ENCODE results near the gene EXOC2. TPM values are rescaled to one million over a fixed set of nuclear protein-coding genes. Genes with fewer than 3 reads are reported as not detected.

EXOC2 gene
- total RNA-seq, 1 experiment from 2014 or later: 45.7 TPM

DNA sequence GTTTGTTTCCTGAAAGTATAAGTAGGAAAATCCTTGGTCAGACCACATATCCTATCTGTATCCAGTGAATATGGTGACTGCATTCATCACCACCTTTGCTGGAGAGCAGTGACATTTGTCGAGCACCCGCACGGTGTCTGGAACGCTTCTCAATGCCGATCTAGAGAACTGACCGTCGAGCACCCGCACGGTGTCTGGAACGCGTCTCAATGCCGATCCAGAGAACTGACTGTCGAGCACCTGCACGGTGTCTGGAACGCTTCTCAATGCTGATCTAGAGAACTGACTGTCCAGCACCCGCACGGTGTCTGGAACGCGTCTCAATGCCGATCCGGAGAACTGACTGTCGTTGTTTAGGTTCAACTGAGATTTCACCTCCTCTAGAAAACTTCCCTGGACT, 103.8 kb downstream of the EXOC2 start (continued):
- no peak for TF ChIP-seq ZNF263 (CRISPR knock-in tag; IDR thresholded peaks at IDR 0.05; ENCODE audit: low read depth)
- TF ChIP-seq, protein P1, sequence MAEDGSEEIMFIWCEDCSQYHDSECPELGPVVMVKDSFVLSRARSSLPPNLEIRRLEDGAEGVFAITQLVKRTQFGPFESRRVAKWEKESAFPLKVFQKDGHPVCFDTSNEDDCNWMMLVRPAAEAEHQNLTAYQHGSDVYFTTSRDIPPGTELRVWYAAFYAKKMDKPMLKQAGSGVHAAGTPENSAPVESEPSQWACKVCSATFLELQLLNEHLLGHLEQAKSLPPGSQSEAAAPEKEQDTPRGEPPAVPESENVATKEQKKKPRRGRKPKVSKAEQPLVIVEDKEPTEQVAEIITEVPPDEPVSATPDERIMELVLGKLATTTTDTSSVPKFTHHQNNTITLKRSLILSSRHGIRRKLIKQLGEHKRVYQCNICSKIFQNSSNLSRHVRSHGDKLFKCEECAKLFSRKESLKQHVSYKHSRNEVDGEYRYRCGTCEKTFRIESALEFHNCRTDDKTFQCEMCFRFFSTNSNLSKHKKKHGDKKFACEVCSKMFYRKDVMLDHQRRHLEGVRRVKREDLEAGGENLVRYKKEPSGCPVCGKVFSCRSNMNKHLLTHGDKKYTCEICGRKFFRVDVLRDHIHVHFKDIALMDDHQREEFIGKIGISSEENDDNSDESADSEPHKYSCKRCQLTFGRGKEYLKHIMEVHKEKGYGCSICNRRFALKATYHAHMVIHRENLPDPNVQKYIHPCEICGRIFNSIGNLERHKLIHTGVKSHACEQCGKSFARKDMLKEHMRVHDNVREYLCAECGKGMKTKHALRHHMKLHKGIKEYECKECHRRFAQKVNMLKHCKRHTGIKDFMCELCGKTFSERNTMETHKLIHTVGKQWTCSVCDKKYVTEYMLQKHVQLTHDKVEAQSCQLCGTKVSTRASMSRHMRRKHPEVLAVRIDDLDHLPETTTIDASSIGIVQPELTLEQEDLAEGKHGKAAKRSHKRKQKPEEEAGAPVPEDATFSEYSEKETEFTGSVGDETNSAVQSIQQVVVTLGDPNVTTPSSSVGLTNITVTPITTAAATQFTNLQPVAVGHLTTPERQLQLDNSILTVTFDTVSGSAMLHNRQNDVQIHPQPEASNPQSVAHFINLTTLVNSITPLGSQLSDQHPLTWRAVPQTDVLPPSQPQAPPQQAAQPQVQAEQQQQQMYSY (CRISPR knock-in tag; IDR thresholded peaks at IDR 0.05): no peak
- TF ChIP-seq ELF4 (CRISPR knock-in tag; IDR thresholded peaks at IDR 0.05; ENCODE audit: low read depth): no peak
- no peak for TF ChIP-seq NFATC4 (CRISPR knock-in tag; IDR thresholded peaks at IDR 0.05)
- no peak for TF ChIP-seq MXD4 (CRISPR knock-in tag; IDR thresholded peaks at IDR 0.05; ENCODE audit: borderline replicate concordance)
- no peak for TF ChIP-seq PRRX2 (CRISPR knock-in tag; IDR thresholded peaks at IDR 0.05)

DNA sequence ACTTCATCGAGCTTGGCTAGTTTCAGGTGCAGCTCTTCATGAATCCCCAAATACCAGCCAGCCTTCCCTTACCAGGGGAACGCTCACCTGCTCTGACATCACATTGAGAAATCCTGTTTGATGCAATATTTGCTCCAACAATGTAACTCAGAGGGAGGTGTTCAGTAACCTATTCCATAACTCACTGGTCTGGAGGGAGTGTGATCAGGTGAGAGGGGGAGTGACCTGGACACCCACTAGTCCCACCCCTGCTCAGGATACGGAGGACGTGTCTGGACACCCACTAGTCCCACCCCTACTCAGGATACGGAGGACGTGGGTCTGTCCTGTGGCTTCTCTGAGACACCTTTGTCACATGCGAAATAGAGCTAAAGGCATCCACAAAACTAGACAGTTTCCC, 106.4 kb downstream of the EXOC2 start:
- POLR2A ChIA-PET: no interaction called here
- DNase-seq (ENCODE audit: low spot score): no peak
- CTCF ChIA-PET: interaction anchor here (0.7 kb wide), 1 partner anchor 326 kb away, joined by 3 read pairs; no protein-coding TSS in a partner anchor
- Mint-ChIP-seq H3K27ac (0 out of 2 replicates have a peak overlapping the region, but pooled peaks have one; percentile 41), H3K9me3 (no peaks in the 10 kb centered on the region), H3K4me3 (no peak overlapping the region), H3K36me3 (peaks cover 19% of the 10 kb centered on the region), H3K27me3 (ENCODE audit: low read depth) (no peaks in the 10 kb centered on the region), H3K4me1 (peaks cover 40% of the 10 kb centered on the region)
- TF ChIP-seq GABPB1 (CRISPR knock-in tag; IDR thresholded peaks at IDR 0.05) (peak; percentile 80), FOXP1 (CRISPR knock-in tag; IDR thresholded peaks at IDR 0.05; ENCODE audit: borderline replicate concordance) (no peak)
- ATAC-seq: no peak

DNA sequence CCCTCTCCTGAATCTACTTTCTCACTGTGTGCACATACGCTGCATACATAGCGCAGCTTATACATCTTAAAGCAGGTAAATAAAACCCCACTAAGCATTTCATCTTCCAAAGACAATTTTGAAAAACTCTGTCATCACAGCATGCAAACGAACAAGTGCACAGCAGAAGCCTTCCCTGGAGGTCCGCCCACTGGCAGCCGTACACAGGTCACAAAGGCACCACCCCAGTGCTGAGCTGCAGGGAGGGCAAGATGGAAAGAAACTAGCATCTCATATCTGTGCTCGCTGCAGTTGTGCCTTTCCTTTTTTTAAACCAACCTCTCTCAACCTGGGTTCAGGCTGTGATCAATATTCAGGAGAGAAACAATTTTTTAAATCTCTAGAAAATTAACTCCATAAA, 109.3 kb downstream of the EXOC2 start:
- no peaks in the 10 kb centered on the region; the same call in 1 of the 2 replicates for H3K36me3 Mint-ChIP-seq
- peak overlapping the region; percentile 68 for H3K27ac Mint-ChIP-seq

DNA sequence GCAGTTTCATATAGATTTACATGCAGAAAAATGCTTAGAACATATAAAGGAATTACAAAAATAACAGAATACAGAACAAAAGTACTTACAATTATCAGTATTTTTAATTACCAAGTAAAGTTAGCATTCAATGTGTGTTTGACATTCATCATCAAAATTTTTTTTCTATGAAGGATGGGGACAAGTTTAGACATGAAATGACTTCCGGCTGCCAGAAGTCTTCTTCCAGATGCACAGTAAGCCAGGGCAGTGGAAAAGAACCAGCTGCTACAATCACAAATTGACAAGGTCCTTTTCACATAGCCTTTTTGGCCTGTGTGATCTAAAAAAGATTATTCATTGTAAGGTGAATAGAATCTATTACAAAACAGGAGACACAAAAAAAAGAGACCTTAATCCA, 109.8 kb downstream of the EXOC2 start:
- CTCF ChIA-PET: interaction anchor here (1.0 to 2.0 kb wide), 2 partner anchors 11 to 13 kb away, joined by 3 to 19 read pairs; no protein-coding TSS in a partner anchor
- peaks cover 42% of the 10 kb centered on the region for H3K4me1 Mint-ChIP-seq
- TF ChIP-seq KAT7 (CRISPR knock-in tag; IDR thresholded peaks at IDR 0.05; ENCODE audit: borderline replicate concordance) (no peak), FOXJ3 (CRISPR knock-in tag; IDR thresholded peaks at IDR 0.05; ENCODE audit: borderline replicate concordance) (no peak), JUN (CRISPR knock-in tag; IDR thresholded peaks at IDR 0.05) (no peak), ZNF317 (CRISPR knock-in tag; IDR thresholded peaks at IDR 0.05; ENCODE audit: borderline replicate concordance, low read depth) (no peak), GABPB1 (CRISPR knock-in tag; IDR thresholded peaks at IDR 0.05) (no peak)
- TF ChIP-seq, protein P2, sequence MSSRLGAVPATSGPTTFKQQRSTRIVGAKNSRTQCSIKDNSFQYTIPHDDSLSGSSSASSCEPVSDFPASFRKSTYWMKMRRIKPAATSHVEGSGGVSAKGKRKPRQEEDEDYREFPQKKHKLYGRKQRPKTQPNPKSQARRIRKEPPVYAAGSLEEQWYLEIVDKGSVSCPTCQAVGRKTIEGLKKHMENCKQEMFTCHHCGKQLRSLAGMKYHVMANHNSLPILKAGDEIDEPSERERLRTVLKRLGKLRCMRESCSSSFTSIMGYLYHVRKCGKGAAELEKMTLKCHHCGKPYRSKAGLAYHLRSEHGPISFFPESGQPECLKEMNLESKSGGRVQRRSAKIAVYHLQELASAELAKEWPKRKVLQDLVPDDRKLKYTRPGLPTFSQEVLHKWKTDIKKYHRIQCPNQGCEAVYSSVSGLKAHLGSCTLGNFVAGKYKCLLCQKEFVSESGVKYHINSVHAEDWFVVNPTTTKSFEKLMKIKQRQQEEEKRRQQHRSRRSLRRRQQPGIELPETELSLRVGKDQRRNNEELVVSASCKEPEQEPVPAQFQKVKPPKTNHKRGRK (CRISPR knock-in tag; IDR thresholded peaks at IDR 0.05; ENCODE audit: borderline replicate concordance): no peak
- H3K4me3 Mint-ChIP-seq: no peak overlapping the region
- POLR2A ChIA-PET: no interaction called here
- DNase-seq (ENCODE audit: low spot score) (no peak), ATAC-seq (no peak)
- no peaks in the 10 kb centered on the region for H3K27me3 Mint-ChIP-seq (ENCODE audit: low read depth)
- no peaks in the 10 kb centered on the region for H3K9me3 Mint-ChIP-seq
- H3K27ac Mint-ChIP-seq: no peak overlapping the region
- no peaks in the 10 kb centered on the region for H3K36me3 Mint-ChIP-seq

More for the DNA sequence above, 109.3 kb downstream of the EXOC2 start:
- ATAC-seq (peak; percentile 65), DNase-seq (ENCODE audit: low spot score) (no peak)
- no peak for TF ChIP-seq ESRRA (CRISPR knock-in tag; IDR thresholded peaks at IDR 0.05; ENCODE audit: borderline replicate concordance)
- no peak for TF ChIP-seq SP1 (CRISPR knock-in tag; conservative IDR thresholded peaks at IDR 0.05)
- no peak for TF ChIP-seq TEAD1 (CRISPR knock-in tag; IDR thresholded peaks at IDR 0.05)
- TF ChIP-seq ZNF671 (CRISPR knock-in tag; IDR thresholded peaks at IDR 0.05): no peak
- no peak for TF ChIP-seq GABPB1 (CRISPR knock-in tag; IDR thresholded peaks at IDR 0.05)
- TF ChIP-seq, protein P3, sequence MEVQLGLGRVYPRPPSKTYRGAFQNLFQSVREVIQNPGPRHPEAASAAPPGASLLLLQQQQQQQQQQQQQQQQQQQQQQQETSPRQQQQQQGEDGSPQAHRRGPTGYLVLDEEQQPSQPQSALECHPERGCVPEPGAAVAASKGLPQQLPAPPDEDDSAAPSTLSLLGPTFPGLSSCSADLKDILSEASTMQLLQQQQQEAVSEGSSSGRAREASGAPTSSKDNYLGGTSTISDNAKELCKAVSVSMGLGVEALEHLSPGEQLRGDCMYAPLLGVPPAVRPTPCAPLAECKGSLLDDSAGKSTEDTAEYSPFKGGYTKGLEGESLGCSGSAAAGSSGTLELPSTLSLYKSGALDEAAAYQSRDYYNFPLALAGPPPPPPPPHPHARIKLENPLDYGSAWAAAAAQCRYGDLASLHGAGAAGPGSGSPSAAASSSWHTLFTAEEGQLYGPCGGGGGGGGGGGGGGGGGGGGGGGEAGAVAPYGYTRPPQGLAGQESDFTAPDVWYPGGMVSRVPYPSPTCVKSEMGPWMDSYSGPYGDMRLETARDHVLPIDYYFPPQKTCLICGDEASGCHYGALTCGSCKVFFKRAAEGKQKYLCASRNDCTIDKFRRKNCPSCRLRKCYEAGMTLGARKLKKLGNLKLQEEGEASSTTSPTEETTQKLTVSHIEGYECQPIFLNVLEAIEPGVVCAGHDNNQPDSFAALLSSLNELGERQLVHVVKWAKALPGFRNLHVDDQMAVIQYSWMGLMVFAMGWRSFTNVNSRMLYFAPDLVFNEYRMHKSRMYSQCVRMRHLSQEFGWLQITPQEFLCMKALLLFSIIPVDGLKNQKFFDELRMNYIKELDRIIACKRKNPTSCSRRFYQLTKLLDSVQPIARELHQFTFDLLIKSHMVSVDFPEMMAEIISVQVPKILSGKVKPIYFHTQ (CRISPR knock-in tag; IDR thresholded peaks at IDR 0.05): no peak
- H3K27me3 Mint-ChIP-seq (ENCODE audit: low read depth): no peaks in the 10 kb centered on the region
- H3K4me3 Mint-ChIP-seq: no peak overlapping the region
- H3K4me1 Mint-ChIP-seq: peaks cover 42% of the 10 kb centered on the region
- CTCF ChIA-PET: interaction anchor here (2.0 kb wide), 1 partner anchor 10 kb away, joined by 19 read pairs; no protein-coding TSS in a partner anchor
- no peaks in the 10 kb centered on the region for H3K9me3 Mint-ChIP-seq
- POLR2A ChIA-PET: no interaction called here

Measured in WTC11 (cell line).